Hepatocyte (in vitro differentiated cells): ENCODE data around the gene SUGCT.

Experiments
- EZH2phosphoT487 ChIP-seq: fragments of 200-600 bp; sonication (generic); IDR thresholded peaks from one replicate; pipeline ENCODE4 v1.6.1; 2018; ENCODE audit warnings: antibody characterized with exemption, mild to moderate bottlenecking, low read depth, moderate library complexity; ENCODE audit not compliant: unreplicated experiment, severe bottlenecking
- TF ChIP-seq, protein P1 (sequence below): fragments of 200-600 bp; sonication (generic); IDR thresholded peaks from 2 replicates; pipeline ENCODE4 v1.5.1; 2016; ENCODE audit warnings: antibody characterized with exemption, mild to moderate bottlenecking; ENCODE audit not compliant: poor library complexity

DNA sequence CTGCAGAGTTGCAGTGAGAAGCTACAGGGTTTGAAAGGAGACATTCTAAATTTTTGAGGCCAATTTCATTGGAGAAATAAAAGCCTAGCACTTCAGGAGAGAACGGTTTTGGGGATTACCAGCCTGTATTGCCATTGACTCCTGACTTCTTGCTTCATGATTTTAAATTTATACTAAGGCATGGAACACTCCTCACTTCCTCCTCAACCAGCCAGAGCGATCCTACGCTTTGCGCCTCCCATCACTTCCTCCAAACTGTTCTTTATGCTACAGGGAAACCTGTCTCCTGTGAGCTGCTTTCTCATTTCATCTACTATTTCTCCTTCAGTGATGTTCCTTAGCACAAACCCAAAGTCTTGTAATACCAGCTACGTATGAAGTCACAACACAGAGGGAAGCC lies 495.1 kb downstream of the SUGCT start:
- TF ChIP-seq, protein P1, sequence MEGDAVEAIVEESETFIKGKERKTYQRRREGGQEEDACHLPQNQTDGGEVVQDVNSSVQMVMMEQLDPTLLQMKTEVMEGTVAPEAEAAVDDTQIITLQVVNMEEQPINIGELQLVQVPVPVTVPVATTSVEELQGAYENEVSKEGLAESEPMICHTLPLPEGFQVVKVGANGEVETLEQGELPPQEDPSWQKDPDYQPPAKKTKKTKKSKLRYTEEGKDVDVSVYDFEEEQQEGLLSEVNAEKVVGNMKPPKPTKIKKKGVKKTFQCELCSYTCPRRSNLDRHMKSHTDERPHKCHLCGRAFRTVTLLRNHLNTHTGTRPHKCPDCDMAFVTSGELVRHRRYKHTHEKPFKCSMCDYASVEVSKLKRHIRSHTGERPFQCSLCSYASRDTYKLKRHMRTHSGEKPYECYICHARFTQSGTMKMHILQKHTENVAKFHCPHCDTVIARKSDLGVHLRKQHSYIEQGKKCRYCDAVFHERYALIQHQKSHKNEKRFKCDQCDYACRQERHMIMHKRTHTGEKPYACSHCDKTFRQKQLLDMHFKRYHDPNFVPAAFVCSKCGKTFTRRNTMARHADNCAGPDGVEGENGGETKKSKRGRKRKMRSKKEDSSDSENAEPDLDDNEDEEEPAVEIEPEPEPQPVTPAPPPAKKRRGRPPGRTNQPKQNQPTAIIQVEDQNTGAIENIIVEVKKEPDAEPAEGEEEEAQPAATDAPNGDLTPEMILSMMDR = no peak
- no peak for TF ChIP-seq EZH2phosphoT487
